Adrenal gland (tissue), 12 donors: ENCODE results near the gene CDH12. TPM values are rescaled to one million over a fixed set of nuclear protein-coding genes. Genes with fewer than 3 reads are reported as not detected.

ENCODE experiments used
- DNase-seq, 7 donors: peaks; one replicate each; pipeline ENCODE4 v3.0.0-alpha.2; 2019 to 2020
- H3K27ac ChIP-seq, 5 donors: fragments of 200-600 bp; sonication (generic) in 4 of 5; 1 replicate in 3 of 5; 2 replicates in 2 of 5; pipeline versions ENCODE4 v1.5.1 to v1.8.0; 2016 to 2020; ENCODE audit warnings: mild to moderate bottlenecking in 1 of 5
- H3K27me3 ChIP-seq: fragments of 200-600 bp; 2 replicates; pipeline ENCODE4 v1.8.0; 2021
- H3K36me3 ChIP-seq, 2 donors: fragments of 200-600 bp; replicated peaks in 1 of 2; 1 replicate in 1 of 2; 2 replicates in 1 of 2; pipeline versions ENCODE4 v1.5.1 to v1.8.0; 2018 to 2022
- H3K4me1 ChIP-seq, 2 donors: fragments of 200-600 bp; replicated peaks in 1 of 2; 1 replicate in 1 of 2; 2 replicates in 1 of 2; pipeline versions ENCODE4 v1.5.1 to v1.8.0; 2018 to 2021
- H3K4me3 ChIP-seq, 4 donors: fragments of 200-600 bp; sonication (generic) in 3 of 4; one replicate each; pipeline ENCODE4 v1.5.1; 2016 to 2018
- H3K9me3 ChIP-seq, 3 donors: fragments of 200-600 bp; sonication (generic) in 1 of 3; replicated peaks in 1 of 3; 1 replicate in 2 of 3; 2 replicates in 1 of 3; pipeline versions ENCODE4 v1.5.1 to v1.8.0; 2016 to 2021
- POLR2A ChIP-seq, 2 donors: fragments of 450-650 bp; IDR thresholded peaks; one replicate each; pipeline ENCODE4 v1.6.1; 2017; ENCODE audit warnings: antibody characterized with exemption in 2 of 2, mild to moderate bottlenecking in 2 of 2, moderate library complexity in 1 of 2
- whole genome bisulfite sequencing, 4 donors: extraction: QIAGEN DNeasy Blood & Tissue Kit in 2 of 4; methylation state at CpG; one replicate each; pipeline versions ENCODE4 v1.1.5 to v1.1.7; 2013 to 2017; 5-methylcytosine and 5-hydroxymethylcytosine counted together
- intact Hi-C, 2 donors: fragments of 100-400 bp; cut with DNase I; formaldehyde crosslinking; loops; one replicate each; pipeline versions ENCODE4 v1.14.1 to v1.15.0; 2022 to 2023
- polyA plus RNA-seq, 3 donors: library from polyadenylated mRNA; stranded (reverse); fragments of 200-250 nt in 2 of 3; fragments of 350-450 nt in 1 of 3; fragmentation: Illumina TruSeq in 1 of 3; extraction: RNeasy Lipid Tissue Mini Kit (QIAGEN cat#74804) in 1 of 3; gene quantifications; one replicate each; pipeline ENCODE4 v1.2.3, GENCODE V29; 2013 to 2014
- total RNA-seq, 9 donors: library from RNA; depleted of rRNA in 4 of 9; stranded (reverse); fragments of >200 nt in 4 of 9; fragments of 120-200 nt in 1 of 9; fragmentation: NEBNext Ultra II Directional in 1 of 9; extraction: Animal tissue kit (Norgen Biotek cat#: 25700) in 1 of 9; gene quantifications; one replicate each; pipeline versions ENCODE4 v1.1.0 to v1.2.4, GENCODE V29; 2013 to 2023
- TF ChIP-seq, protein P1 (sequence below), 6 experiments: fragments of 450-650 bp in 4 of 6; fragments of 200-600 bp in 2 of 6; sonication (generic) in 1 of 6; IDR thresholded peaks; 1 replicate in 5 of 6; 2 replicates in 1 of 6; pipeline versions ENCODE4 v1.5.1 to v1.8.0; 2016 to 2021; ENCODE audit warnings: antibody characterized with exemption in 6 of 6, mild to moderate bottlenecking in 2 of 6, moderate library complexity in 1 of 6
- donor health status: healthy with polysubstance abuse.
- donor health status: Bipolar disorder and iron deficiency.
- donor health status: DM: yes; HTN: yes; CAD: no.
- donor health status: DM: no; HTN: no; CAD: no.
- donor health status: DM: no; HTN: no; CAD: no.
- donor health status: DM: yes; HTN: yes; CAD: no.

The CDH12 gene
- total and polyA plus RNA-seq, 12 donors, result 0.80 to 16.5 (median 7.8) TPM

DNA sequence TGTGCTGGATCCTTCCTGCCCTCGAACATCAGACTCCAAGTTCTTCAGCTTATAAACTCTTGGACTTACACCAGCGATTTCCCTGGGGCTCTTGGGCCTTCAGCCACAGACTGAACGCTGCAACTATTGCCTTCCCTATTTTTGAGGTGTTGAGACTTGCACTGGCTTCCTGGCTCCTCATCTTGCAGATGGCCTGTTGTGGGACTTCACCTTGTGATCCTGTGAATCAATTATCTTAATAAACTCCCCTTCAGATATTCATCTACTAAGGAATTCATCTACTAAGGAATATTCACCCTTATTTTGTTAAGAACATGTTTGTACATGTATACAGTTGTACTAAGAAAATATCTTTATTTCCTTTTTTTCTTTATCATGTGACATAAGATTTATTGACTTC is 1079.7 kb downstream of the CDH12 start:
- Histone ChIP-seq H3K9me3 (no peaks in the 10 kb centered on the region), H3K27me3 (no peaks in the 10 kb centered on the region), H3K4me1 (no peaks in the 10 kb centered on the region), H3K27ac (no peak overlapping the region), H3K36me3 (no peaks in the 10 kb centered on the region), H3K4me3 (no peak overlapping the region)
- DNase-seq, result no peak
- intact Hi-C loops, result no loop called here
- TF ChIP-seq, protein P1, sequence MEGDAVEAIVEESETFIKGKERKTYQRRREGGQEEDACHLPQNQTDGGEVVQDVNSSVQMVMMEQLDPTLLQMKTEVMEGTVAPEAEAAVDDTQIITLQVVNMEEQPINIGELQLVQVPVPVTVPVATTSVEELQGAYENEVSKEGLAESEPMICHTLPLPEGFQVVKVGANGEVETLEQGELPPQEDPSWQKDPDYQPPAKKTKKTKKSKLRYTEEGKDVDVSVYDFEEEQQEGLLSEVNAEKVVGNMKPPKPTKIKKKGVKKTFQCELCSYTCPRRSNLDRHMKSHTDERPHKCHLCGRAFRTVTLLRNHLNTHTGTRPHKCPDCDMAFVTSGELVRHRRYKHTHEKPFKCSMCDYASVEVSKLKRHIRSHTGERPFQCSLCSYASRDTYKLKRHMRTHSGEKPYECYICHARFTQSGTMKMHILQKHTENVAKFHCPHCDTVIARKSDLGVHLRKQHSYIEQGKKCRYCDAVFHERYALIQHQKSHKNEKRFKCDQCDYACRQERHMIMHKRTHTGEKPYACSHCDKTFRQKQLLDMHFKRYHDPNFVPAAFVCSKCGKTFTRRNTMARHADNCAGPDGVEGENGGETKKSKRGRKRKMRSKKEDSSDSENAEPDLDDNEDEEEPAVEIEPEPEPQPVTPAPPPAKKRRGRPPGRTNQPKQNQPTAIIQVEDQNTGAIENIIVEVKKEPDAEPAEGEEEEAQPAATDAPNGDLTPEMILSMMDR (IDR thresholded peaks at IDR 0.05), result no peak
- TF ChIP-seq POLR2A (IDR thresholded peaks at IDR 0.05), result no peak
- 83 to 88% (median 87%) methylated on average over 3 of the region's 3 CpGs for WGBS, 4 donors

GRCh38 chr5:21765406-21765805 is 1087.7 kb downstream of the CDH12 start:
- no peak for DNase-seq
- no peaks in the 10 kb centered on the region for H3K27me3 ChIP-seq
- TF ChIP-seq, protein P1 (IDR thresholded peaks at IDR 0.05), result no peak
- TF ChIP-seq POLR2A (IDR thresholded peaks at IDR 0.05), result no peak
- no peak overlapping the region for H3K27ac ChIP-seq
- H3K4me1 ChIP-seq, result peaks cover 0 to 4% of the 10 kb centered on the region in 2 donors
- H3K9me3 ChIP-seq, result peaks cover 0 to 4% (median 0%) of the 10 kb centered on the region in 3 donors
- H3K4me3 ChIP-seq, result no peak overlapping the region
- intact Hi-C loops, result no loop called here
- WGBS, 4 donors, result 14 to 31% (median 25%) methylated on average over 1 of the region's 1 CpG
- H3K36me3 ChIP-seq, result no peaks in the 10 kb centered on the region

- no peaks in the 10 kb centered on the region for H3K9me3 ChIP-seq
- intact Hi-C loops, result no loop called here
These were observed 1114.0 kb downstream of the CDH12 start for GRCh38 chr5:21739096-21739495.

DNA sequence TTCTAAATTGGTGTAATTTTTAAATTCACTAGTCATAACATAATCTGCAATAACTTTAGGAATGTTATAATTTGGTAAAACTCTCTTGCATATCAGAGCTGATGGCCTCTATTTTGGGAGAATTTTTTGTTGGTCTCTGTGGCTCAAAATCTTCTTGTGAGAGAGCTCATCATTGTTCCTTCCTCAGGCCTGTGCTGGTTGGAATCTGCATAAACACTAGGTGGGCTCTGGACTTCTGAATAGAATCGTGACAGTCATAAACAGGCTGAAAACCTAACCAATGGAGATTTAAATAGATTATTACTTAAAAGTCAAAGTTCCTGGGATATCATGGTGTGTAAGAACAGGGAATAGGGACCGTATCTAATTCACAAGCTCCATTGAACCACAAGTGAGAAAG is 1129.6 kb downstream of the CDH12 start:
- TF ChIP-seq, protein P1 (IDR thresholded peaks at IDR 0.05), result no peak
- TF ChIP-seq POLR2A (IDR thresholded peaks at IDR 0.05), result no peak
- WGBS, 4 donors, result 50 to 79% (median 72%) methylated on average over 2 of the region's 2 CpGs
- no peak for DNase-seq

More at GRCh38 chr5:21739096-21739495, 1114.0 kb downstream of the CDH12 start:
- H3K27ac ChIP-seq, result no peak overlapping the region
- no peak for DNase-seq
- H3K36me3 ChIP-seq, result no peaks in the 10 kb centered on the region
- TF ChIP-seq, protein P1 (IDR thresholded peaks at IDR 0.05), result no peak
- TF ChIP-seq POLR2A (IDR thresholded peaks at IDR 0.05), result no peak
- no peaks in the 10 kb centered on the region for H3K27me3 ChIP-seq
- H3K4me1 ChIP-seq, result no peaks in the 10 kb centered on the region
- H3K4me3 ChIP-seq, result no peak overlapping the region

More for the DNA sequence above, 1129.6 kb downstream of the CDH12 start:
- Histone ChIP-seq H3K4me1 (no peaks in the 10 kb centered on the region), H3K36me3 (no peaks in the 10 kb centered on the region), H3K27me3 (no peaks in the 10 kb centered on the region), H3K4me3 (no peak overlapping the region), H3K27ac (no peak overlapping the region), H3K9me3 (no peaks in the 10 kb centered on the region)
- intact Hi-C loops, result no loop called here
